T follicular helper cell (primary cell): ENCODE data around the gene COX19.
"Not testable (repeated sequence)": the region's sequence is repeated elsewhere in the genome, so short reads cannot be mapped to it uniquely, and the experiment has no call there.

Experiments used
- DNase-seq: peaks from one replicate; pipeline ENCODE4 v3.0.0-alpha.2; 2020; ENCODE audit warnings: low read depth

The COX19 gene

GRCh38 chr7:960972-961371 is 14.4 kb downstream of the COX19 start:
- not testable (repeated sequence) for DNase-seq

- no peak for DNase-seq
These were observed 15.0 kb downstream of the COX19 start for GRCh38 chr7:960269-960871.

- DNase-seq: not testable (repeated sequence)
These were observed 15.6 kb downstream of the COX19 start for GRCh38 chr7:959740-960139.

- no peak for DNase-seq
These were observed 16.1 kb downstream of the COX19 start for GRCh38 chr7:959271-959670.

GRCh38 chr7:958221-959200 is 16.8 kb downstream of the COX19 start:
- DNase-seq: no peak

- no peak for DNase-seq
These were observed 17.7 kb downstream of the COX19 start for GRCh38 chr7:957418-958220.

GRCh38 chr7:956031-956430 is 19.3 kb downstream of the COX19 start:
- DNase-seq: no peak

GRCh38 chr7:954330-955238 is 20.8 kb downstream of the COX19 start, which contains the start of gene ADAP1:
TSS of gene ADAP1 (minus strand) at chr7:954680. CDS start at chr7:954477, 203 bp downstream.
- peak; percentile 12 for DNase-seq

- no peak for DNase-seq
These were observed 21.6 kb downstream of the COX19 start for GRCh38 chr7:953547-954327.

GRCh38 chr7:952548-953441 is 22.6 kb downstream of the COX19 start:
- DNase-seq: no peak

- no peak for DNase-seq
These were observed 23.3 kb downstream of the COX19 start for GRCh38 chr7:951881-952547.

GRCh38 chr7:949021-949934 is 26.1 kb downstream of the COX19 start:
- no peak for DNase-seq

- no peak for DNase-seq
These were observed 27.7 kb downstream of the COX19 start for GRCh38 chr7:947391-948210.

GRCh38 chr7:946256-946996 is 28.9 kb downstream of the COX19 start:
- DNase-seq: no peak

GRCh38 chr7:945556-946255 is 29.6 kb downstream of the COX19 start:
- no peak for DNase-seq
